Skeletal muscle tissue (tissue), 4 donors: ENCODE data around the gene MEX3B. TPM values are rescaled to one million over a fixed set of nuclear protein-coding genes. Genes with fewer than 3 reads are reported as not detected.
A peak's percentile ranks its signal among the peaks of the same experiment; 100 is the strongest.
"Not testable (repeated sequence)": the region's sequence is repeated elsewhere in the genome, so short reads cannot be mapped to it uniquely, and the experiment has no call there.

Experiments
- H3K27ac ChIP-seq: one replicate; pipeline ENCODE4 v1.7.0; 2013; ENCODE audit warnings: mild to moderate bottlenecking, low read depth, low read length, inconsistent platforms
- H3K27me3 ChIP-seq, 3 donors: one replicate each; pipeline ENCODE4 v1.7.0; 2013; ENCODE audit warnings: low read length in 3 of 3; ENCODE audit not compliant: control insufficient read depth in 3 of 3, insufficient read depth in 3 of 3
- H3K36me3 ChIP-seq, 3 donors: one replicate each; pipeline ENCODE4 v1.7.0; 2013; ENCODE audit warnings: low read length in 3 of 3; ENCODE audit not compliant: control insufficient read depth in 3 of 3, insufficient read depth in 3 of 3
- H3K4me1 ChIP-seq, 3 donors: one replicate each; pipeline ENCODE4 v1.7.0; 2013; ENCODE audit warnings: low read length in 3 of 3, mild to moderate bottlenecking in 3 of 3; ENCODE audit not compliant: control insufficient read depth in 3 of 3, insufficient read depth in 3 of 3
- H3K4me3 ChIP-seq, 3 donors: one replicate each; pipeline ENCODE4 v1.7.0; 2013; ENCODE audit warnings: low read length in 3 of 3
- H3K9ac ChIP-seq, 3 donors: one replicate each; pipeline ENCODE4 v1.7.0; 2013; ENCODE audit warnings: low read length in 3 of 3, mild to moderate bottlenecking in 3 of 3, moderate library complexity in 2 of 3, low read depth in 1 of 3
- H3K9me3 ChIP-seq, 3 donors: one replicate each; pipeline ENCODE4 v1.7.0; 2013; ENCODE audit warnings: low read length in 3 of 3; ENCODE audit not compliant: control insufficient read depth in 3 of 3
- total RNA-seq: library from RNA; depleted of rRNA; stranded (reverse); fragments of >200 nt; gene quantifications from one replicate; pipeline ENCODE4 v1.2.3, GENCODE V29; 2014
- donor health status: Osteomylitis.

Gene MEX3B
- total RNA-seq, 1 donor from 2014 or later: 11.0 TPM

GRCh38 chr15:82040862-82041261 is 5.0 kb downstream of the MEX3B start:
- peaks cover 0 to 8% (median 4%) of the 10 kb centered on the region in 3 donors for H3K27me3 ChIP-seq
- H3K27ac ChIP-seq: no peak overlapping the region
- H3K9me3 ChIP-seq: no peaks in the 10 kb centered on the region
- peaks cover 13 to 27% (median 21%) of the 10 kb centered on the region in 3 donors for H3K4me1 ChIP-seq
- H3K4me3 ChIP-seq: peak overlapping the region in 1 of 3 donors; percentile 7
- H3K9ac ChIP-seq: peak overlapping the region in 1 of 3 donors; percentile 50
- peaks cover 0 to 2% (median 0%) of the 10 kb centered on the region in 3 donors for H3K36me3 ChIP-seq

GRCh38 chr15:82040390-82040789 is 5.4 kb downstream of the MEX3B start:
- H3K36me3 ChIP-seq: peaks cover 0 to 2% (median 0%) of the 10 kb centered on the region in 3 donors
- H3K27ac ChIP-seq: no peak overlapping the region
- no peak overlapping the region for H3K4me3 ChIP-seq
- no peaks in the 10 kb centered on the region for H3K9me3 ChIP-seq
- peaks cover 0 to 8% (median 4%) of the 10 kb centered on the region in 3 donors for H3K27me3 ChIP-seq
- peaks cover 13 to 26% (median 21%) of the 10 kb centered on the region in 3 donors for H3K4me1 ChIP-seq
- no peak overlapping the region for H3K9ac ChIP-seq

- H3K27ac ChIP-seq: no peak overlapping the region
- H3K4me1 ChIP-seq: peaks cover 13 to 20% (median 17%) of the 10 kb centered on the region in 3 donors
- H3K36me3 ChIP-seq: peaks cover 0 to 2% (median 0%) of the 10 kb centered on the region in 3 donors
- no peaks in the 10 kb centered on the region for H3K9me3 ChIP-seq
- no peak overlapping the region for H3K9ac ChIP-seq
- no peak overlapping the region for H3K4me3 ChIP-seq
- peaks cover 0 to 8% (median 4%) of the 10 kb centered on the region in 3 donors for H3K27me3 ChIP-seq
Observed at GRCh38 chr15:82039871-82040270, 5.9 kb downstream of the MEX3B start.

- H3K27ac ChIP-seq: no peak overlapping the region
- H3K36me3 ChIP-seq: no peaks in the 10 kb centered on the region
- H3K9ac ChIP-seq: no peak overlapping the region
- peaks cover 3 to 7% (median 5%) of the 10 kb centered on the region in 3 donors for H3K4me1 ChIP-seq
- H3K27me3 ChIP-seq: no peaks in the 10 kb centered on the region
- no peak overlapping the region for H3K4me3 ChIP-seq
- no peaks in the 10 kb centered on the region for H3K9me3 ChIP-seq
Observed at GRCh38 chr15:82036461-82036860, 9.4 kb downstream of the MEX3B start.

GRCh38 chr15:82031871-82032270 is 13.9 kb downstream of the MEX3B start:
- Histone ChIP-seq H3K4me1 (no peaks in the 10 kb centered on the region), H3K4me3 (no peak overlapping the region), H3K9me3 (no peaks in the 10 kb centered on the region), H3K9ac (no peak overlapping the region), H3K27me3 (no peaks in the 10 kb centered on the region), H3K27ac (no peak overlapping the region), H3K36me3 (no peaks in the 10 kb centered on the region)

DNA sequence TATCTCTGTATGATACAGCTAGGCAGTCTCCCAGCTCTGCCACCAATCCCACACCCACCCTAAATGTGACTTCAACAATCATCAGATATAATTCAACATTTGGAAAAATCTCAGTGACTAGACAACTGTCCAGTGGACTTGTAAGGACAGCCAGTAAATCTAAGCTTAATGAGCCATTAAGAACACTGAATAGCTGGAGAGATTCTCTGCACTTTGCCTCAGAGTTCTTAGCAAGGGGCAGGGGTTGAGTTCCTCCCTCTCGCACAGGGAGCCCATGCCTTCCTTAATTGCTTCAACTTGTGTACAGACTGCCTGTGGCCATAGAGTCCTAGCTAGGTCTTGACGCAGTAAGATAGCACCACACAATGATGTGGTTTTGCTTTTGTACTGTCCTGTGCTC is 15.6 kb downstream of the MEX3B start:
- Histone ChIP-seq H3K9me3 (no peaks in the 10 kb centered on the region), H3K27me3 (no peaks in the 10 kb centered on the region), H3K27ac (no peak overlapping the region), H3K4me3 (no peak overlapping the region), H3K9ac (no peak overlapping the region), H3K4me1 (no peaks in the 10 kb centered on the region), H3K36me3 (no peaks in the 10 kb centered on the region)

DNA sequence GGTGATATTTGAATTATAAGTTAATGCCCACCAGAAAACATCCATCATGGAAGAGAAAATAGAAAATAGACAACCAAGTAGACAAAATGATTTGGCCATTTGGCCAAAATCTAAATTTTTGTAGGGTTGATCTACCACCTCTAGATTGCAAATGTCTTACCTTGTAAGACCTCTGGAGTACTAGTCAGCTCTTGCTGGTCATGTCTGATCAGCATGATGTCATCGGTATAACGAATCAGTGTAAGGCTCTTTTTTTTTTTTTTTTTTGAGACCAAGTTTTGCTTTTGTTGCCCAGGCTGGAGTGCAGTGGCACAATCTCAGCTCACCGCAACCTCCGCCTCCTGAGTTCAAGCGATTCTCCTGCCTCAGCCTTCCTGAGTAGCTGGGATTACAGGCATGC is 17.7 kb downstream of the MEX3B start:
- not testable (repeated sequence) for H3K27ac ChIP-seq, H3K9ac ChIP-seq, H3K27me3 ChIP-seq, H3K4me1 ChIP-seq, H3K36me3 ChIP-seq, H3K4me3 ChIP-seq, H3K9me3 ChIP-seq

DNA sequence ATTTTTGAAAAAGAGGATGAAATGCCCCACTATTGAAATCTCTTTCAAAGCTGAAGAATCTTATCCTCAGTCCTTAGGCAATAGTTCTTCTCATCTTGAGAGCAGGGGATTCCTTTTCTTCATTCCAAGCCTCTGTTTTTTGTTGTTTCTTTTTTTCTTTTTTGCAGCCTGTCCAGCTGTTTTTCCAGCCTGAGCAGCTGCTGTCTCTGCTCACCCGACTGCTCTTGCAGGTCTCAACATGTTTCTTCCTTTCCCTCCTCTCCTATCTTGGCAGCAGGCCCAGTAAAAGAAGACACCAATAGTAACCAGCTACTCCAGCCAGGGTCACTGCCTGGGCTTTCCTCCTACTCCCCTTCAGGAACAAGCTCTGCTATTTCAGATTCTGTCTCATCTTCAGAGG is 23.8 kb downstream of the MEX3B start:
- Histone ChIP-seq H3K9ac (no peak overlapping the region), H3K36me3 (no peaks in the 10 kb centered on the region), H3K4me3 (no peak overlapping the region), H3K27ac (no peak overlapping the region), H3K4me1 (peaks cover 0 to 9% (median 0%) of the 10 kb centered on the region in 3 donors), H3K9me3 (no peaks in the 10 kb centered on the region), H3K27me3 (peaks cover 0 to 2% (median 0%) of the 10 kb centered on the region in 3 donors)

DNA sequence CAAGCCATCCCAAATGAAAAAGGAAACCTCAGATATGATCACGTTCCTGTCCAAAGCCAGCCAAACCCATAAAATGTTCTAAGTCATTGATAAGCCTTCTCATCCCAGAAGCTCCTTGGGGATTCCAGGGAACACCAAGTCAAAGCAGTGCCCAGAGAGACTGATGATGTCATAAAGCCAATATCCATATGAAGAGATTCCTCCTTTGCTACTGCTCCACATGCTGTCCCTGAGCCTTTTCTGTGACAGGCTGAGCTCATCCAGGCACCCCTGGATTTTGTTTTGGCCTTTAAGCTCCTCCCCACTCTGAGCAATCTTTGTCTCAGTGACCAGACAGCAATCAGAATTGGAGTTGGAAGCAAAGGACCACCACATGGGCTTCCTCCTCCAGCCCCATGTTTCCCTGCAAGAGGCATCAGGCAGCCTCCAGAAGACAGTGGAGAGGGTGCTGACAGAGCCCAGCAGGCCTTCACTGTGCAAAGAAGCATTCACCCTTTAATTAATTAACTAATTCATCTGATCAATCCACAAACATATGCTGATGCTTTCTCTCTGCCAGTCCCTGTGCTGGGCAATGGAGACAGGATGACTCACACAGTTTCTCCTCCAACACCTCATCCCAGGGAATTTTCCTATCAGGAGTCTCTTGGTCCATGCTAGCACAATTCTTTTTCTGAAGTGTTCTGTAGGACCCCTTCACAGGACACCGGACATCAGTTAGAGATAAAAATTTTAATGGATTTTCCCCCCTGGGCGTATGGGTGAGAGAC is 25.0 kb downstream of the MEX3B start:
- Histone ChIP-seq H3K9ac (no peak overlapping the region), H3K36me3 (no peaks in the 10 kb centered on the region), H3K9me3 (no peaks in the 10 kb centered on the region)

DNA sequence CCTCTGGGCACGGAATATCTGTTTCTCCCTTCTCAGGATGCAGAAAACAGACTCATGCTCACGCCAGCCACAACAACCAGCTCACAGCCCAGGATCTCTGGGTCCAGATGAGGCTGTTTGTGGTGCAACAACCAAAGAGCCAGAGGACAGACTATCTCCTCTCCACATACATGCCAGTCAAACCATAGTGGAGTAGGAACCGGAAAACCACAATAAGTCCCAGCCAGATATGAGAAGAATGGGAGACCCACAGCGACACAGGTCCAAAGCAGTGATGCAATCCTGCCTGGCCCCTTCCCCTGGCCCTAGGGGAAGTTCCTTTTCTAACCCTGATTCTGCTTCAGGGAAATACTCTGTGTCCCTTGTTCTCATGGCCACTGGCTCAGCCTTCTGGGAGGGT is 27.6 kb downstream of the MEX3B start:
- Histone ChIP-seq H3K36me3 (no peaks in the 10 kb centered on the region), H3K27me3 (peaks cover 0 to 5% (median 0%) of the 10 kb centered on the region in 3 donors), H3K9ac (no peak overlapping the region), H3K27ac (no peak overlapping the region), H3K4me3 (no peak overlapping the region), H3K9me3 (no peaks in the 10 kb centered on the region), H3K4me1 (peaks cover 0 to 9% (median 0%) of the 10 kb centered on the region in 3 donors)

More for the DNA sequence above, 25.0 kb downstream of the MEX3B start:
- Histone ChIP-seq H3K27me3 (peaks cover 0 to 5% (median 0%) of the 10 kb centered on the region in 3 donors), H3K4me3 (no peak overlapping the region), H3K4me1 (peaks cover 0 to 9% (median 0%) of the 10 kb centered on the region in 3 donors), H3K27ac (no peak overlapping the region)
